ENCODE results near the gene RFNG.
"Not testable (repeated sequence)": the region's sequence is repeated elsewhere in the genome, so short reads cannot be mapped to it uniquely, and the experiment has no call there.

RFNG gene

DNA sequence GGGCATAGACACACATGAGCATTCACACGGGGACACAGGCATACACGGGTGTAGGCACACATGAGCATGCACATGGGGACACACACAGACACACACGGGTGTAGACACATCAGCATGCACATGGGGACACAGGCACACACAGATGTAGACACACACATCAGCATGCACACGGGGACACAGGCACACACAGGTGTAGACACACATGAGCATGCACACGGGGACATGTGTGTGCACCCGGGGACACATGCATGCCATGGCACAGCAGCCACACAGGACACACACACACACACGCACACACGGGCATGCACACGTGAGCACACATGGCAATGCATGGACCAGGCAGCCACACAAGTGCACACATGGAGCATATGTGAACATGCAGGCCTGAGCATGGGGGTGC lies 9.0 kb downstream of the RFNG start:
- no peak for DNase-seq (ENCODE audit: low read depth)

DNA sequence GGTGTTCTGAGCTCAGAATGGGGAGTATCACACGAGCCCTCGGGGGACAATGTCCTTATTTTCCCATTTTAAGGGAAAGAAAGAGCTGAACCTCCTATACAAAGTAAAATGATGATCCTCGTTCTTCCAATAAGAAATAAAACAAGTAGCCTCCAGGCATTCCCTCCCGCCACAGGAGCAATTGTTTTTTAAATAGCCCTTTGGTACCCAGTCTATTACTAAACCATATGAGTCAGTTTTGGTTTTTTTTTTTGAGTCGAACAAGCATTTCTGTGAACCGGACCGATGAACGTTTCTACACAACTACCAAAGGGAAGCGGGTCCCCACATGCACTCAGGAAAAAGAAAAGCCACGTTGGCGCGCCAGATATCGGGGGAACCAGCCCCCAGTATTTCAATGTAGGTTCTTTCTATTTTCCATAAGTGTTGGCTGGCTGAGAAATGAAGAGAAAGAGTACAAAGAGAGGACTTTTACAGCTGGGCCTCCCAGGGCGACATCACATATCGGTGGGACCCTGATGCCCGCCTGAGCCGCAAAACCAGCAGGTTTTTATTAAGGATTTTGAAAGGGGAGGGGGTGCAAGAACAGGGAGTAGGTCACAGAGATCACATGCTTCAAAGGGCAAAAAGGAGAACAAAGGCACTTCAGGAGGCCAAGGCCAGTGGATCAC lies 10.3 kb downstream of the RFNG start:
- no peak for DNase-seq (ENCODE audit: low read depth)

DNA sequence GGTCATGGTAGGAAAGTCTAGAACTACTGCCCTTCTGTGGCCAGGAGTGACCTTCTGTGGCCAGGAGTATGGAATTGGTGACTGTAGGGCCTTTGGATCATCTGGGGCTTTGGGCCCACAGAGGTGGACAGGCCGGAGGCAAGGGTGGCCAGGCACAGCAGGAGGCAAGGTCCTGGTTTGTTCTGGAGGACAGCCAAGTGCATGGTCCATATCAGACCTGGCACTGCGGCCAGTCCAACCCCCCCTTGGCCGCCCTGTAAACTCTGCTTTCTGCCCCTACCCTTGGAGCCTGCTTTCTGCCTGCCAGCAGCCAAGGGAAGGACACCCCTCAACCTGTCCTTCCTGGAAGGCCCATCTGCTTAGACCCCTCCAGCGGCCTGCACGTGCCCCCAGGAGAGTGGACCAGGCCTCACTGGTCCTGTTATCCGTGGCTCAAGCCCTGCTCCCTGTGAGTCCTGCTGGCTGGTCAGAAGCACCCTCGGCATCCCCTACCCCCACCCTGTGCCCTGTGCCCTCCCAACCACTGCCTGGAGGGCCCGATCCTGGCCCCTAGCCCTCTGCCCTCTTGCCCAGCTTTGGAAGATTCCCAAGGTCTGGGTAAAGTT lies 11.8 kb downstream of the RFNG start:
- no peak for DNase-seq (ENCODE audit: low read depth)

DNA sequence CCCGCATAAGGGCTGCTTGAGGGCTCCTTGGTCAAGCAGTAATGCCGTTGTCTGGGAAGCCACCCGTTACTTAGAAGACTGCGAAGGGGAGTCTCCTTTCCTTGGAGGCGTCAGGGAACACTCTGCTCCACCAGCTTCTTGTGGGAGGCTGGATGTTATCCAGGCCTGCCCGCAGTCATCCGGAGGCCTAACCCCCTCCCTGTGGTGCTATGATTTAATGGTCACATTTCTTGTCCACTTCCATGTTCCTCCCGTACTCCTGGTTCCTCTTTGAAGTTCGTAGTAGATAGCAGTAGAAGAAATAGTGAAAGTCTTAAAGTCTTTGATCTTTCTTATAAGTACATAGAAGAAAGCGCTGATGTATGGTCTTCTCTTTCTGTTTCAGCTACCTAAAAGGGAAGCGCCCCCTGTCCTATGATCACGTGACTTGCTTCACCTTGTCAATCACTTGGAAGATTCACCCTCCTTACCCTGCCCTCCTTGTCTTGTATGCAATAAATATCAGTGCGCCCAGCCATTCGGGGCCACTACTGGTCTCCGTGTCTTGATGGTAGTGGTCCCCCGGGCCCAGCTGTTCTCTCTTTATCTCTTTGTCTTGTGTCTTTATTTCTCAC lies 12.7 kb downstream of the RFNG start:
- DNase-seq (ENCODE audit: low read depth), result not testable (repeated sequence)

DNA sequence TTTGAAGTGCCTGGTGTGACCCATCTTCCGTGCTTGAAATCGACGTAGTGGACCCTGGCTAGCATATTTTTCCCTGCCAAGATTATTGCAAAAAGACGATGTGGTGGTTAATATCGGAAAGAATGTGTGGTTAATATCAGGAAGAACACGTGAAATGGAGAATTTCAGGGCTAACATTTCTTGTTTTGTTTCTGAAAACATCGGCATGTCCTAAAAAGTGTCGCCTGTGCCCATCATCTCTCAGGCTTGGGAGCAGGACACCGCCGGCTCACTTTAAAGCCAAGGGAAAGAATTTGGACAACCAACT lies 13.8 kb downstream of the RFNG start:
- no peak for DNase-seq (ENCODE audit: low read depth)

DNA sequence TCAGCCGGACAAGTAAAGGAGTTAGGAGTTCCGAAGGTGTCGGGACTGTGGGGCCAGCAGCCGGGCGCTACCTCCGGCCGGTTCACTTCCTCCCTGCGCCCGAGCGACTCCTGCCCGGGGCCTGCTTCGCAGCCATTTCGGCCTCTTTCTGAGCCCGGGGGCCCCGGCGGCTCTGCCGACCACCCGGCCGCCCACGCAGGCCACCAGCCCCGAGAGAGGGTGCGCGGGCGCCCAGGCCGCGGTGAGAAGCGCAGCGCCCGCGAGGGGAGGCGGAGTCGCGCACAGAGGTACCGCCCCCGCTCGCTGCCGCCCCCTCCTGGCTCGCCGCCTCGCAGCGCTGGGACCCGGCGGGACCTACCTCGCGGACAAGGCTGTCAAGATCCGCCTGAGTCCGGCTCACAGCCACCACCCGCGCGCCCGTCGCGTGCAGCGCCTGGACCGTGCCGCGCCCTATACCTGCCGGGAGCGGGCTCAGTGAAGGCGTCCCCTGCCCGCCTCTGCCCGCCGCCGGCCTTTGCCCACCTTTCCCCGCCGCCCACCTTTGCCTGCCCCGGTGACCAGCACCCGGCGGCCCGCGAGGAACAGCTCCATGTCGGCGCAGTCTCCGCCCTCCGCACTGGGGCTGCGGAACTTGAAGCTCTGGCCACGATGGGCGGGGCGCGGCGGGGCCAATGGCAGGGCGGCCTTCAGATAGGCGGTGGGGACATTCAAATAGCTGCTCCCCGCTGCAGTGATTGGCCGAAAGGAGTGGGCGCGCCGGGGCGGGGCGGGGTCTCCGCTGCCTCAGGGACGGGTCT lies 14.3 kb downstream of the RFNG start, which contains the start of gene DCXR:
DCXR (minus strand) TSS at position 606 of the 797 bp plus-strand sequence; CDS start at position 591, 15 bp downstream.
- DNase-seq (ENCODE audit: low read depth), result peak; percentile 95

DNA sequence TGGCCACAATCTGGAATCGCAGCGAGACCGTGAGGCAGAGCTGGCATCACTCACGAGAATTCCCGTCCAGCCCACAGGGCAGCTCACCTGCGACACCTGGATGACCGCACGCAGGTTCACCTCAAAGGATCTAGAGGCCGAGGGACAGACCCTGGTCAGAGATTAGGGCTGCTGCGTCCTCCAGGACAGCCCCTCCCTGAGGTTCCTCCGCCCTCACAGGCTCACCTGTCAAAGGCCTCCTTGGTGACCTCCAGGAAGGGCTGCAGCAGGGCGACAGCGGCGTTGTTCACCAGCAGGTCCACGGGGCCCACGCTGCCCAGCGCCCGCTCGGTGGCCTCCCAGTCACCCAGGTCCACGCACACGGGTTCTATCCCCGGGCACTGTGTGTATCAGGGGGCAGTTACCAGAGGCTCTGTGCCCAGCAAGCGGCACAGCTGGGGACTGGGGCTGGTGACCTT lies 14.9 kb downstream of the RFNG start:
- DNase-seq (ENCODE audit: low read depth), result no peak

DNA sequence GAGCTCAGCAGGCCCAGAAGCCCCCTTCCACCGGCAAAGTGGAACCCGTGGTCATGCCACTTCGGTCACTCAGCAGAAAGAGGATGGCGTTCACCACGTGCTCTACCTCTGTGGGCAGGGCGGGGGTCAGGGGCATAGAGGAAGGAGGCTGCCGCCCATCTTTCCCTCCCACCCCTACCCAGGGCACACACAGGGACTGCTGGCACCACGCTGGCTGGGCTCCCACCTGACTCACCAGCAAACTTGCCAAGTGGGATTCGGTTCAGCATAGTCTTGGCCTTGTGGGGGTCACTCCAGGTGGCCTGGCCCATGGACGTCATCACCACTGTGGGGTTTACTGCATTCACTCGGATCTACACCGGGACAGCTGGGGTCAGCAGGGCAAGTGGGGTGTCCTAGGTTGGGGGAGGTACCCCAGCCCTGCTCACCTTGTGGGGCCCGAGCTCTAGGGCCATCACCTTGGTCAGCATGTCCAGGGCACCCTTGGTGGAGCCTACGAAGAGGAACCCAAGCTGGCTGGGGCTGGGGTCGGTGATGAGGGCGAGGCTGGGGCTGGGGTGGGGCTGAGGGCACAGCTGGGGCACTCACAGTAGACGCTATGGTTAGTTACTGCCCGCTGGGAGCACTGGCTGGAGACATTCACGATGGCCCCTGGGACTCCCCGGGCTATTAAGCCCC lies 15.5 kb downstream of the RFNG start:
- DNase-seq (ENCODE audit: low read depth), result no peak

DNA sequence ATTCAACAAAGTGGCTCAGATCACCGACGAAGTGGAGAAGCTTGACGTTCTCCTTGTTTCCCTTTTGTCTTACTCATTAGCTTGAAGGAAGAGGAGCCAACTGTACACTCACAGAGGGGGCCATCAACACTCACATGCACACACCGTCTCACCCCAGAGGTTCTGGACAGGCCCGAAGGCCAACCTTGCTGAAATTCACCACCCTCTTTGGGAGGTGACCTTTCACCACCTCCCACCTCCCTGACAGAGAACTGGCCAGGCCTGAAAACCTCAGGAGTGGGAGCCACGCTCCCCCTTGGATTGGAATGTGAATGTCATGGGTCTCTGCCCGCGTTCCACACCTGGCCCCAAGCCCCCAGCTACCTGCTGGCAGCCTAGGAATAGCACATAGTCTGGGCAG lies 16.1 kb downstream of the RFNG start:
- DNase-seq (ENCODE audit: low read depth), result no peak

DNA sequence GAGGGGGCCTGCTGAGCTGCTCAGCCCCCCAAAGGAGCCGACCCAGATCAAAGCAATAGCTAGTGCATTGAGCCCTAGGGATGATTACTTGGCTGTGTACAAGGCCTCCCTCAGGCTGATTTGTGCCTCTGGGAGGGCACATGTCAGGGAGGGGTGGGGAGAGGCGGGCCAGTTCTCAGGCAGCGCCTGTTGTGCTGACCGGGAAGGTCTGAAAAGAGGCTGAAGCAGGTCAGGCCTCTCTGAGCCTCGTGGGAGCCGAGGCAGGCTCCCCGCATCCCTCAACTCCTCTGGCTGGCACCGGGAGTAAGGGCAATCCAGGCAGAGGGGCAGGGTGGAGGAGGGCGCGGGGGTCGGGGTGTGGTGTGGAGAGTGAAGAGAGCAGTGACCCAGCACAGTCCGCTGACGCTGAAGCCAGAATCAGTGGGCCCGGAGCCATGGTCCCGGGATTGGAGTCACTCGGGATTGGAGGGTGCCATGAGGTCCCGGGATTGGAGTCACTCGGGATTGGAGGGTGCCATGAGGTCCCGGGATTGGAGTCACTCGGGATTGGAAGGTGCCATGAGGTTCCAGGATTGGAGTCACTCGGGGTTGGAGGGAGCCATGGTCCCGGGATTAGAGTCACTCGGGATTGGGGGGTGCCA lies 17.1 kb downstream of the RFNG start:
- DNase-seq (ENCODE audit: low read depth), result no peak

DNA sequence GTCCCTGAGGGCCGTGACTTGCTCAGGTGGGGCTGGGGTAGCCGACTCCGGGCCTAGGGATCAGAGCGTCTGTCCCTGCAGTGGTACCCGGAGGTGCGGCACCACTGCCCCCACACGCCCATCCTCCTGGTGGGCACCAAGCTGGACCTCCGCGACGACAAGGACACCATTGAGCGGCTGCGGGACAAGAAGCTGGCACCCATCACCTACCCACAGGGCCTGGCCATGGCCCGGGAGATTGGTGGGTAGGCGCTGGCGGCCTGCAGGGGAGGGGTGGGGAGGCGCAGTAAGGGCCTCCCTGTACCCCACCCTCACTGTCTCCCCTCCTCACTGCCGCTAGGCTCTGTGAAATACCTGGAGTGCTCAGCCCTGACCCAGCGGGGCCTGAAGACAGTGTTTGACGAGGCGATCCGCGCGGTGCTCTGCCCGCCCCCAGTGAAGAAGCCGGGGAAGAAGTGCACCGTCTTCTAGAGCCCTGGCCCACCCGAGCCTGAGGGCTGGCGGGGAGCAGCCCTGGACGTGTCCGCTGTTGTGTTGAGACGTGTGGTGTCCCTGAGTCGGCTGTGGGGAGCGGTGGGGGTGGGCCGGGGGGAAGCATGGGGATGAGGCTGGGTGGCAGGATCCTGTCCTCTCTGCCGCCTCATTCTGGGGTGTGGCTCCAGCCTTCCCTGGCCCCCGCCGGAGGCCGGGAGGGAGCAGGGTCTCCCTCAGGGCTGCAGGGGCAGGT lies 18.1 kb downstream of the RFNG start:
- DNase-seq (ENCODE audit: low read depth), result no peak

DNA sequence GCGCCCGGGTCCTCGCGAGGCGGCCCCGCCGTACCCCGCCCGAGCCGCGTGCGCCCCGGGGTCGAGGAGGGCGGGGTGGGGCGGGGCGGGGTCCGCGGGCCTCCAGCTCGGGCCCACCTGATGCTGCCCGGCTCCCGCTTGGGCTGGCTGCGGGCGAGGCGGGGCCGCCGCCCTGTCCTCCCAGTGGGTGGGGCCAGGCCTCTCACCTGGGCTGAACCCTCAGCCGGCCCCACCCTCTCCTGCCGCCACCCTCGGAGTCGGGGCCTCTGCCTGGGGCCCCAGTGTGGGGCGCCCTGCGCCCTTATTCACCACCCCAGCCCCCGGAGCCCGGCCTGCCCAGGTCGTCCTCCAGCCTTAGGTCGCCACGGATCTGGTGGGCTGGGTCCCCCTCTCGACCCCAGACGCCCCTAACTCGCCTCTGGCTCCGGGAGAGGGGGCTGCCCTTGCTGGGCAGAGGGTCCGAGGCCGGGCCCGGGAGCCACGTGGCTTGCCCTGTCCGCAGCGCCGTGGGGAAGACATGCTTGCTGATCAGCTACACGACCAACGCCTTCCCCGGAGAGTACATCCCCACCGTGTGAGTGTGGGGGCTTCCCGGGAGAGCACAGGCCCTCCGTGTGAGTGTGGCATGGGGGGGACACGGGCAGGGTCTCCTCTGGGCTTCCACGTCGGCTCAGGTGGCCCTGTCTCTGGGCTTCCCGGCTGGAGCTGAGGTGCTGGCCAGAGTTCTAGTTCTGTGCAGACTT lies 19.6 kb downstream of the RFNG start:
- DNase-seq (ENCODE audit: low read depth), result no peak

DNA sequence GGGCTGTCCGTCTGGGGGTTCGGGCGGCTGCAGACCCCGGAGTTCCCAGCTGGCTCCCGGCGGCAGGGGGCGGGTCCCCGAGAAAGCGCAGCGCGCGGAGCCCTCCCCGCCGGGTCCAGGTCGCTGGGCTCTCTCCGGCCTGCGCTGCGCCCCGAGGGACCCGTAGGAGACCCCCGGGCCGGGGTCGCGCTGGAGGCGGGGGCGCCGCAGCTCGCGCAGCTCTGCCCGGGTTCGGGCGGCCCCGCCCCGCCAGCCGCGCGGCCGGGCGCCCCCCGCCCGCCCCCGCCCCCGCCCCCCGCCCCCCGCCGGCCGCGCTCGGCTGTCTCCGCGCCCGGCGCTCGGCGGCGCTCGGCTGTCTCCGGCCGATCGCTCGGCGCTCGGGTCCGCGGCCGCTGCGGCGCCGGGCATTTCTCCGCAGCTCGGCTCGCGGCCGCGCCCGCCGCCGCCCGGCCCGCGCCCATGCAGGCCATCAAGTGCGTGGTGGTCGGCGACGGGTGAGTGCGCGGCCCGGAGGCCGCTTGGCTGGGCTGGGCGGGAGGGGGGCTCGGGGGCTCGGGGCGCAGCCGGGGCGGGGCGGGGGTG lies 20.2 kb downstream of the RFNG start, which contains the start of gene RAC3:
RAC3 (plus strand) TSS at position 376 of the 582 bp plus-strand sequence; CDS start at position 460, 84 bp downstream.
- DNase-seq (ENCODE audit: low read depth), result no peak

DNA sequence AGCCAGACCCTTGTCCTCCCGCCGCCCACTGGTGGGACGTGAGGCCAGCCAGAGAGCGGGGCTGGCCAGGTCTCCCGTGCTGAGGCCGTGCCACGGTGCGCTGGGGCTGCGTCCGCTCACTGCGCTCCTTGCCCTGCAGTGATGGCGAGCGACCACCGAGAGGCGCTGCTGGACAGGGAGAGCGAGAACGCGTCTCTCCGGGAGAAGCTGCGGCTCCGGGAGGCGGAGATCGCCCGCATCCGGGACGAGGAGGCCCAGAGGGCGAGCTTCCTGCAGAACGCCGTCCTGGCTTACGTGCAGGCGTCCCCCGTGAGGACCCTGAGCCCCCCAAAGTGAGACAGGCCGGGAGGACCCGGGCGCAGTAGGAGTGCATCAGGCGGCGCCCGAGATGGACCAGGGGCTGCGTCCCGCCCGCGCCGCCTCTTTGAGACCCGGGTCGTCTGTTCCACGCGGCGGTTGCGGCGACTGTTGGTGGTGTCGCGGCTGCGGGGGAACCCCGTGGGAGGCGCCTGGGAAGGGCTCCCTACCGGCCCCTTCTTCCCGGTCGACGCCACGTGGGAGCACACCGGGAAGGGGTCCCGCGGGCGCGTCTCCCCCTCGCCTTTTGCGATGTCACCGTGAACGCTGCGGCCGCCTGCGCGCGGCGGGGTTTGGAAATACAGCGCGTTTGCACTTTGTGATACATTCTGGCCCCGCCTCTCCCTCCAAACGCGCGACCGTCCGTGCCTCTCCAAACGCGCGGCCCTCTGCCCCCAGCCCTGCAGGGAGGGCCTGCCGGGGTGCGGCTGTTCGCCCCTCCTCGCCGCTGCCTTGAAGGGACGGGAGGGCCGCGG lies 20.9 kb downstream of the RFNG start:
- peak; percentile 68 for DNase-seq (ENCODE audit: low read depth)

DNA sequence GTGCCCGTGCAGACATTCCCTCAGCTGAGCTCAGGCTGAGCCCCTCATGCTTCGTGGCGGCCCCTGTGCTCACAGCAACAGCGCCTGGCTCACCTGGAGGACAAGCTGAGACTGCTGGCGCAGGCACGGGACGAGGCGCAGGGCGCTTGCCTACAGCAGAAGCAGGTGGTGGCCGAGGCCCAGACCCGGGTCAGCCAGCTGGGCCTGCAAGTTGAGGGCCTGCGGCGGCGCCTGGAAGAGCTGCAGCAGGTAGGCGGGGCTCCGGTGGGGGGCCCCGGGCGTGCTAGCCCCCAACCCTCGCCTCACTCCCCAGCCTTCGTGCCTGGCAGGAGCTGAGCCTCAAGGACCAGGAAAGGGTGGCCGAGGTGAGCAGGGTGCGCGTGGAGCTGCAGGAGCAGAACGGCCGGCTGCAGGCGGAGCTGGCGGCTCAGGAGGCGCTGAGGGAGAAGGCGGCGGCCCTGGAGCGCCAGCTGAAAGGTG lies 21.6 kb downstream of the RFNG start:
- DNase-seq (ENCODE audit: low read depth), result no peak

DNA sequence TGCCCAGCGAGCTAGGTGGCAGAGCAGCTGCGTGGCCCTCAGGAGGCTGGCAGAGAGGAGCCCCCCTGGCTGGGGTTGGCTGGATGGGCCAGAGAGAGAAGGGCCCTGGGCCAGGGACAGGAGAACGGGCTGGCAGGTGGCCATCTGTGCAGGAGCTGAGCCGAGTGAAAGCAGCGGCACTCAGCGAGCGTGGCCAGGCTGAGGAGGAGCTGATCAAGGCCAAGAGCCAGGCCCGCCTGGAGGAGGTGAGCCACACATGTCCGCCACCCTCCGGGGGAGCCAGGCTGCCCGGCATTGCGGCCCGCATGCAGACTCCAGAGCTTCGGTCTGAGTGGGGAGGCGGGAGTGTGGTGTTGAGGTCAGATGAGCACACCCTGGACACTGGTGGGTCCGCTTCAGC lies 22.2 kb downstream of the RFNG start:
- DNase-seq (ENCODE audit: low read depth), result no peak

DNA sequence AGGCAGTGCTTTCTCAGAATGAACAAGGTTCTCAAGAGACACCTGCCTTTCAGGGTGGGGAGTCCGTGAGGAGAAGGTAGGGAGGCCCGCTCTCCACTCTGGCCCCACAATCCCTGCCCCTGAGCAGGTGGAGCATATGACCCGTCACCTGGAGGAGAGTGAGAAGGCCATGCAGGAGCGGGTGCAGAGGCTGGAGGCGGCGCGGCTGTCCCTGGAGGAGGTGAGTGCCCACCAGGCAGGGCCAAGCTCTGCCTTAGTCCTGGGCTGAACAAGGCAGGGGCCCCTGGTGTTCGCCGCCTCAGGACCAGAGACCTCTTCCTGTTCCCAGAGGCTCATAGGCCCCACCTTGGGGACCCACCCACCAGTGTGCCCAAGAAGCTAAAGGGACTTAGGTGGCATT lies 22.6 kb downstream of the RFNG start:
- DNase-seq (ENCODE audit: low read depth), result no peak

DNA sequence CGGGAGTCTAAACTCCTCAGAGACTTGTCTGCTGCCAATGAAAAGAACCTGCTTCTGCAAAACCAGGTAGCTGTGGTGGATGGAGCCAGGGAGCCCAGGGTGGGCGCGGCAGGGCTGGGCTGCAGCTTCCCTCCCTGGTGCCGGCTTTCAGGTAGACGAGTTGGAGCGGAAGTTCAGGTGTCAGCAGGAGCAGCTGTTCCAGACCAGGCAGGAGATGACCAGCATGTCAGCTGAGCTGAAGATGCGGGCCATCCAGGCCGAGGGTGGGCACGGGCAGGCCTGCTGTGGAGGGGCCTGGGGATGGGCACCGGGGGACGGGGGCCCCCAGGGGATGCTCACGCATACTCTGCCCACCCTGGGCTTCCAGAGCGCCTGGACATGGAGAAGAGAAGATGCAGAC lies 23.4 kb downstream of the RFNG start:
- DNase-seq (ENCODE audit: low read depth), result no peak

All from stimulated activated CD8-positive, alpha-beta memory T cell treated with anti-CD3 and anti-CD28 coated beads, Interleukin-4, amount 100 ng/mL, for 24 hours (primary cell).